Thymus (tissue), 11 donors: ENCODE measurements around the gene SKI. TPM values are rescaled to one million over a fixed set of nuclear protein-coding genes. Genes with fewer than 3 reads are reported as not detected.

Experiments used
- DNase-seq, 9 donors: peaks; one replicate each; pipeline ENCODE4 v3.0.0-alpha.2; 2013; ENCODE audit warnings: low spot score in 9 of 9, low read depth in 6 of 9, missing footprints in 1 of 9
- H3K27ac ChIP-seq, 2 donors: one replicate each; pipeline ENCODE4 v1.5.1; 2013; ENCODE audit warnings: control low read depth in 1 of 2, low read depth in 1 of 2, low read length in 1 of 2, mild to moderate bottlenecking in 1 of 2, moderate library complexity in 1 of 2
- H3K27me3 ChIP-seq, 2 donors: one replicate each; pipeline ENCODE4 v1.5.1; 2013; ENCODE audit warnings: low read length in 1 of 2; ENCODE audit not compliant: control insufficient read depth in 2 of 2, insufficient read depth in 1 of 2
- H3K36me3 ChIP-seq, 2 donors: one replicate each; pipeline ENCODE4 v1.5.1; 2013; ENCODE audit warnings: low read length in 1 of 2, mild to moderate bottlenecking in 1 of 2, moderate library complexity in 1 of 2; ENCODE audit not compliant: control insufficient read depth in 2 of 2, insufficient read depth in 2 of 2
- H3K4me1 ChIP-seq, 2 donors: one replicate each; pipeline ENCODE4 v1.5.1; 2013; ENCODE audit warnings: low read length in 2 of 2; ENCODE audit not compliant: control insufficient read depth in 2 of 2, insufficient read depth in 2 of 2
- H3K4me3 ChIP-seq, 2 donors: one replicate each; pipeline ENCODE4 v1.5.1; 2013; ENCODE audit warnings: low read length in 2 of 2, control low read depth in 1 of 2, mild to moderate bottlenecking in 1 of 2
- H3K9me3 ChIP-seq, 2 donors: one replicate each; pipeline ENCODE4 v1.5.1; 2013; ENCODE audit warnings: low read length in 1 of 2, mild to moderate bottlenecking in 1 of 2; ENCODE audit not compliant: control insufficient read depth in 2 of 2, insufficient read depth in 1 of 2
- WGBS: extraction: QIAGEN DNeasy Blood & Tissue Kit; methylation state at CpG from one replicate; pipeline ENCODE4 v1.1.7; 2013; 5-methylcytosine and 5-hydroxymethylcytosine counted together
- polyA plus RNA-seq: library from polyadenylated mRNA; stranded (reverse); fragments of 200-250 nt; gene quantifications from one replicate; pipeline ENCODE4 v1.2.3, GENCODE V29; 2013
- total RNA-seq: library from RNA; stranded (reverse); fragments of 120-200 nt; gene quantifications from one replicate; pipeline ENCODE4 v1.2.4, GENCODE V29; 2013
- donor health status: healthy.

Gene SKI
- total and polyA plus RNA-seq, 2 donors: 5.3 to 16.4 TPM

GRCh38 chr1:2319291-2319690 is 91.2 kb downstream of the SKI start:
- no peak for DNase-seq
- peaks cover 0 to 4% of the 10 kb centered on the region in 2 donors for H3K9me3 ChIP-seq
- H3K36me3 ChIP-seq: no peaks in the 10 kb centered on the region
- H3K4me3 ChIP-seq: no peak overlapping the region
- WGBS: 94% methylated on average over 21 of the region's 21 CpGs
- peaks cover 22 to 75% of the 10 kb centered on the region in 2 donors for H3K4me1 ChIP-seq
- H3K27ac ChIP-seq: peak overlapping the region in 1 of 2 donors; percentile 83
- H3K27me3 ChIP-seq: peaks cover 0 to 23% of the 10 kb centered on the region in 2 donors

GRCh38 chr1:2320006-2320405 is 91.9 kb downstream of the SKI start:
- H3K27me3 ChIP-seq: peaks cover 0 to 21% of the 10 kb centered on the region in 2 donors
- DNase-seq: no peak
- no peaks in the 10 kb centered on the region for H3K36me3 ChIP-seq
- WGBS: 95% methylated on average over 15 of the region's 15 CpGs
- peaks cover 22 to 73% of the 10 kb centered on the region in 2 donors for H3K4me1 ChIP-seq
- H3K9me3 ChIP-seq: peaks cover 0 to 10% of the 10 kb centered on the region in 2 donors
- H3K4me3 ChIP-seq: no peak overlapping the region
- H3K27ac ChIP-seq: no peak overlapping the region

GRCh38 chr1:2320760-2321667 is 92.9 kb downstream of the SKI start:
- no peaks in the 10 kb centered on the region for H3K36me3 ChIP-seq
- no peak for DNase-seq

GRCh38 chr1:2322065-2322571 is 94.0 kb downstream of the SKI start:
- 31% methylated on average over 30 of the region's 30 CpGs for WGBS
- DNase-seq: no peak
- H3K36me3 ChIP-seq: no peaks in the 10 kb centered on the region

More at GRCh38 chr1:2320760-2321667, 92.9 kb downstream of the SKI start:
- H3K27me3 ChIP-seq: peaks cover 0 to 21% of the 10 kb centered on the region in 2 donors
- peaks cover 0 to 15% of the 10 kb centered on the region in 2 donors for H3K9me3 ChIP-seq
- 90% methylated on average over 41 of the region's 41 CpGs for WGBS
- peak overlapping the region; percentile 51 to 60 for H3K27ac ChIP-seq
- H3K4me1 ChIP-seq: peaks cover 14 to 65% of the 10 kb centered on the region in 2 donors
- H3K4me3 ChIP-seq: no peak overlapping the region

GRCh38 chr1:2322581-2323211 is 94.6 kb downstream of the SKI start:
- Histone ChIP-seq H3K4me3 (no peak overlapping the region), H3K27ac (peak overlapping the region; percentile 46 to 51), H3K27me3 (peaks cover 0 to 21% of the 10 kb centered on the region in 2 donors), H3K9me3 (peaks cover 0 to 15% of the 10 kb centered on the region in 2 donors), H3K4me1 (peaks cover 12 to 48% of the 10 kb centered on the region in 2 donors), H3K36me3 (no peaks in the 10 kb centered on the region)
- DNase-seq: no peak
- WGBS: 91% methylated on average over 41 of the region's 41 CpGs

More at GRCh38 chr1:2322065-2322571, 94.0 kb downstream of the SKI start:
- H3K4me3 ChIP-seq: no peak overlapping the region
- H3K27me3 ChIP-seq: peaks cover 0 to 21% of the 10 kb centered on the region in 2 donors
- peaks cover 12 to 53% of the 10 kb centered on the region in 2 donors for H3K4me1 ChIP-seq
- H3K27ac ChIP-seq: peak overlapping the region; percentile 46 to 51
- peaks cover 0 to 15% of the 10 kb centered on the region in 2 donors for H3K9me3 ChIP-seq

- Histone ChIP-seq H3K27me3 (peaks cover 0 to 21% of the 10 kb centered on the region in 2 donors), H3K27ac (no peak overlapping the region), H3K9me3 (peaks cover 0 to 15% of the 10 kb centered on the region in 2 donors), H3K4me1 (peaks cover 9 to 40% of the 10 kb centered on the region in 2 donors), H3K4me3 (no peak overlapping the region), H3K36me3 (no peaks in the 10 kb centered on the region)
- 93% methylated on average over 16 of the region's 16 CpGs for WGBS
- DNase-seq: no peak
Measured at GRCh38 chr1:2323451-2323974, 95.4 kb downstream of the SKI start.

GRCh38 chr1:2324553-2325366 is 96.6 kb downstream of the SKI start:
- Histone ChIP-seq H3K4me1 (peaks cover 0 to 27% of the 10 kb centered on the region in 2 donors), H3K36me3 (no peaks in the 10 kb centered on the region), H3K27me3 (peaks cover 0 to 21% of the 10 kb centered on the region in 2 donors), H3K27ac (no peak overlapping the region), H3K4me3 (no peak overlapping the region), H3K9me3 (peaks cover 0 to 15% of the 10 kb centered on the region in 2 donors)
- DNase-seq: no peak
- 92% methylated on average over 18 of the region's 18 CpGs for WGBS

- H3K9me3 ChIP-seq: peaks cover 0 to 15% of the 10 kb centered on the region in 2 donors
- DNase-seq: no peak
- 92% methylated on average over 21 of the region's 21 CpGs for WGBS
- H3K27ac ChIP-seq: no peak overlapping the region
- H3K36me3 ChIP-seq: no peaks in the 10 kb centered on the region
- peaks cover 0 to 18% of the 10 kb centered on the region in 2 donors for H3K27me3 ChIP-seq
- peaks cover 0 to 16% of the 10 kb centered on the region in 2 donors for H3K4me1 ChIP-seq
- H3K4me3 ChIP-seq: no peak overlapping the region
Measured at GRCh38 chr1:2326524-2326923, 98.4 kb downstream of the SKI start.
